HepG2 (cell line): Measurements from ENCODE around the gene MT1A. TPM values are rescaled to one million over a fixed set of nuclear protein-coding genes. Genes with fewer than 3 reads are reported as not detected.

Experiments used
- ASH2L ChIP-seq: fragments of 300-600, 200-600 bp; sonication (generic); IDR thresholded peaks from 2 replicates; pipeline ENCODE4 v1.7.0; 2017; ENCODE audit warnings: low read depth, mild to moderate bottlenecking, moderate library complexity, mixed read lengths, low read length; ENCODE audit not compliant: insufficient read length
- ATAD3A ChIP-seq: sonication (generic); formaldehyde crosslinking; IDR thresholded peaks from 2 replicates; pipeline ENCODE4 v1.4.0; 2020; ENCODE audit warnings: missing genetic modification reagents
- CTCF ChIP-seq: sonication (generic); formaldehyde crosslinking; IDR thresholded peaks from 2 replicates; pipeline ENCODE4 v1.5.0; 2020; ENCODE audit warnings: mild to moderate bottlenecking, missing genetic modification reagents, moderate library complexity
- DNMT1 ChIP-seq: sonication (generic); formaldehyde crosslinking; IDR thresholded peaks from 2 replicates; pipeline ENCODE4 v1.5.1; 2020; ENCODE audit warnings: mild to moderate bottlenecking, missing genetic modification reagents
- EED ChIP-seq: sonication (generic); formaldehyde crosslinking; IDR thresholded peaks from 2 replicates; pipeline ENCODE4 v1.5.0; 2020; ENCODE audit warnings: mild to moderate bottlenecking, missing genetic modification reagents
- IRF9 ChIP-seq: sonication (generic); formaldehyde crosslinking; IDR thresholded peaks from 2 replicates; pipeline ENCODE4 v1.8.0; 2022; ENCODE audit warnings: missing genetic modification reagents, mild to moderate bottlenecking, borderline replicate concordance
- LCORL ChIP-seq, 2 experiments: fragments of 450-650 bp in 1 of 2; sonication (generic) in 1 of 2; formaldehyde crosslinking in 1 of 2; IDR thresholded peaks; 2 replicates each; pipeline versions ENCODE4 v1.5.0 to v1.6.1; 2017 to 2020; ENCODE audit warnings: antibody characterized with exemption in 1 of 2, missing genetic modification reagents in 1 of 2
- MZF1 ChIP-seq: sonication (generic); formaldehyde crosslinking; IDR thresholded peaks from 2 replicates; pipeline ENCODE4 v1.8.1; 2023; ENCODE audit warnings: mild to moderate bottlenecking, missing genetic modification reagents, borderline replicate concordance
- RFX1 ChIP-seq: fragments of 450-650 bp; IDR thresholded peaks from 2 replicates; pipeline ENCODE4 v1.6.1; 2017
- SNAPC5 ChIP-seq: sonication (generic); formaldehyde crosslinking; IDR thresholded peaks from 2 replicates; pipeline ENCODE4 v1.8.1; 2023; ENCODE audit warnings: mild to moderate bottlenecking, missing genetic modification reagents, borderline replicate concordance
- SP2 ChIP-seq: sonication (generic); formaldehyde crosslinking; IDR thresholded peaks from 2 replicates; pipeline ENCODE4 v1.5.1; 2020; ENCODE audit warnings: mild to moderate bottlenecking, missing genetic modification reagents
- ZHX2 ChIP-seq, 2 experiments: sonication (generic) in 1 of 2; formaldehyde crosslinking in 1 of 2; IDR thresholded peaks; 2 replicates each; pipeline versions ENCODE4 v1.6.1 to v1.9.0; 2014 to 2022; ENCODE audit warnings: antibody characterized with exemption in 1 of 2, borderline replicate concordance in 1 of 2, inconsistent platforms in 1 of 2, low read depth in 1 of 2, missing genetic modification reagents in 1 of 2
- ZNF224 ChIP-seq: sonication (generic); formaldehyde crosslinking; IDR thresholded peaks from 2 replicates; pipeline ENCODE4 v1.5.0; 2020; ENCODE audit warnings: mild to moderate bottlenecking, missing genetic modification reagents
- ZNF281 ChIP-seq: sonication (generic); formaldehyde crosslinking; IDR thresholded peaks from 2 replicates; pipeline ENCODE4 v1.4.0; 2020; ENCODE audit warnings: missing genetic modification reagents, borderline replicate concordance
- ZNF354B ChIP-seq: sonication (generic); formaldehyde crosslinking; IDR thresholded peaks from 2 replicates; pipeline ENCODE4 v1.8.0; 2022; ENCODE audit warnings: mild to moderate bottlenecking, missing genetic modification reagents
- ZNF451 ChIP-seq: sonication (generic); formaldehyde crosslinking; IDR thresholded peaks from 2 replicates; pipeline ENCODE4 v1.5.0; 2020; ENCODE audit warnings: mild to moderate bottlenecking, missing genetic modification reagents
- ZSCAN29 ChIP-seq: sonication (generic); formaldehyde crosslinking; conservative IDR thresholded peaks from 2 replicates; pipeline ENCODE4 v1.4.0; 2020; ENCODE audit warnings: mild to moderate bottlenecking, missing genetic modification reagents
- polyA plus RNA-seq, 8 experiments: library from polyadenylated mRNA; depleted of rRNA in 3 of 8; stranded (reverse) in 7 of 8; unstranded in 1 of 8; fragments of >200 nt; fragmentation: Illumina TruSeq in 4 of 8; extraction: Trizol in 4 of 8; gene quantifications; 2 replicates each; pipeline versions ENCODE4 v1.2.1 to v1.2.3, GENCODE V29; 2011 to 2016; ENCODE audit warnings: low read depth in 4 of 8, missing spikeins in 1 of 8, mixed read lengths in 1 of 8; ENCODE audit not compliant: insufficient read depth in 1 of 8
- total RNA-seq, 5 experiments: library from RNA; depleted of rRNA; stranded (reverse); fragments of >200 nt; fragmentation: Illumina TruSeq; extraction: Trizol; gene quantifications; 2 replicates each; pipeline ENCODE4 v1.2.3, GENCODE V29; 2016; ENCODE audit warnings: low read depth in 1 of 5

The MT1A gene
- total and polyA plus RNA-seq, 2 of the 13 experiments (the other 11 are each of a cell fraction or from before 2014, with no cell fraction given): 8.3 to 10.4 TPM

GRCh38 chr16:56610017-56610608 lies 28.4 kb upstream of the MT1A start (continued):
- no peak for TF ChIP-seq ZHX2 (IDR thresholded peaks at IDR 0.05; ENCODE audit: low read depth)
- TF ChIP-seq ZHX2 (CRISPR knock-in tag; IDR thresholded peaks at IDR 0.05; ENCODE audit: borderline replicate concordance): no peak
- no peak for TF ChIP-seq ZNF354B (CRISPR knock-in tag)
- no peak for TF ChIP-seq SP2 (CRISPR knock-in tag)
- TF ChIP-seq ZNF281: no peak
- no peak for TF ChIP-seq SNAPC5 (CRISPR knock-in tag)
- TF ChIP-seq CTCF (CRISPR knock-in tag): 0 out of 2 replicates have a peak, but pooled peaks have one; percentile 30
- no peak for TF ChIP-seq LCORL (IDR thresholded peaks at IDR 0.05)
- no peak for TF ChIP-seq LCORL (CRISPR knock-in tag; IDR thresholded peaks at IDR 0.05)
- TF ChIP-seq ASH2L: no peak
- TF ChIP-seq ZSCAN29 (CRISPR knock-in tag): no peak; the same call in 1 of the 2 replicates
- peak; percentile 64; the same call in 1 of the 2 replicates for TF ChIP-seq IRF9 (CRISPR knock-in tag)
- no peak for TF ChIP-seq RFX1
- TF ChIP-seq EED: no peak
- no peak for TF ChIP-seq DNMT1 (CRISPR knock-in tag)
- no peak for TF ChIP-seq ZNF224 (CRISPR knock-in tag)
- no peak for TF ChIP-seq ATAD3A (CRISPR knock-in tag)
- TF ChIP-seq MZF1 (CRISPR knock-in tag): no peak
- no peak for TF ChIP-seq ZNF451
